Measurements from ENCODE around the gene SLC35A5.

Gene SLC35A5

DNA sequence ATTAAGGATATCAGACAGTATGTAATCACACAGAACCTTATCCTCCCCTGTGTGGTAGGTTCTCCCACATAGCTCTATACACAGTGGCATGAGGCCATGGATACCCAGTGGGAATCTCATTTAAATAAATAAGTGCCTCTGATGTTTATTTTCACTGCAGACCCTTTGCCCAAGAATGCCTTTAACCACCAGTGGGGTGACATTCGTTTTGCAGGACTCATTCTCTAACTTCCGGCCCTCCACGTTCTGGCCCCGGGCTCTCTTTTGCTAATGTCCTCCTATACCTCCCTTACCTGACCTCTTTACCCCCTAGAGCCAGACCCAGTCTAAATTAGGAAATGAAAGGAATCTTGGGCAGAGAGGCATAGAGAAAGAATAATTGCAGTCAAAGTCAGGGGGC, 70.8 kb downstream of the SLC35A5 start:
- H3K9ac ChIP-seq (ENCODE audit: low read length), result no peak overlapping the region
- no peaks in the 10 kb centered on the region for H3K27me3 ChIP-seq (ENCODE audit: control insufficient read depth, insufficient read depth, low read length)
- H3K4me1 ChIP-seq (ENCODE audit: control insufficient read depth, insufficient read depth, low read length), result no peaks in the 10 kb centered on the region
- no peaks in the 10 kb centered on the region for H3K36me3 ChIP-seq (ENCODE audit: control insufficient read depth, insufficient read depth, low read length)
- H3K9me3 ChIP-seq (ENCODE audit: control insufficient read depth, low read length), result no peaks in the 10 kb centered on the region
- H3K4me3 ChIP-seq (ENCODE audit: low read length), result no peak overlapping the region

DNA sequence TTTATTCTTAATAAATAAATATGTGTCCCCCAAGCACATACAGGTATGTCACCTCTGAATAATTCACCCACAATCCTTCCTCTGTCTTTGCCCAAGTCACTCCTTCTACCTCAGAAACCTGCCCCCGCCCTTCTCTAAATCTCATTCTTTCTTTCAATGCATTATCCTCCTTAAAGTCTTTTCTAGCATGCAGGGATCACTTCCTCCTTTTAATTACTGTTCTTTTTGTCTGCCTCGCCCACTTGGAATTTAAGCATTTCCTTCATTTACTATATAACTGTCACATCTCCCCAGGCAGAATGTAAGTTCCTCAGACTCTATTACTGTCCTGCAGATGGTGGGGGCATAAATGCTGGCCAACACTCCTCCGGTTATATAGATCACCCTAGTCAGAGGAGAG, 71.3 kb downstream of the SLC35A5 start:
- Histone ChIP-seq H3K9me3 (ENCODE audit: control insufficient read depth, low read length) (no peaks in the 10 kb centered on the region), H3K4me3 (ENCODE audit: low read length) (no peak overlapping the region), H3K9ac (ENCODE audit: low read length) (no peak overlapping the region)

DNA sequence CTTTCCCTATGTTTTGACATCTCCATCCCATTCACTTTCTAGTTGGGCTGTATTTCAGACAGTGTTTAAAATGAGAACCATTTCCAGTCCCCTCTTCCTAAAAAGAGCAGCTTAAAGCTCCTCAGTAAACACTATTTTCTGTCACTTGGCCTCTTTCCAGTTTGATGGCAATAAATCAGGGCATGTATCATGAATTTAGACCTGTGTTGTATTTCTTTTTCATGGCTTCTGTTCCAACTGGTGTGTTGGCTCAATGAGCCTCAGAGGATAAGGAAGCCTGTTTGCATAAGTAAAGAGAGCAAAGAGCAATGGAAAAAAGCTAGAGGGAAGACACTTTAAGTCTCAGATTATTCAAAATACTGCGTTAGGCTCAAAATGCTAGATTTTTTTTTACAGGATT, 71.9 kb downstream of the SLC35A5 start:
- Histone ChIP-seq H3K36me3 (ENCODE audit: control insufficient read depth, insufficient read depth, low read length) (no peaks in the 10 kb centered on the region), H3K27me3 (ENCODE audit: control insufficient read depth, insufficient read depth, low read length) (no peaks in the 10 kb centered on the region), H3K9ac (ENCODE audit: low read length) (no peak overlapping the region), H3K9me3 (ENCODE audit: control insufficient read depth, low read length) (no peaks in the 10 kb centered on the region), H3K4me1 (ENCODE audit: control insufficient read depth, insufficient read depth, low read length) (no peaks in the 10 kb centered on the region), H3K4me3 (ENCODE audit: low read length) (no peak overlapping the region)

More for the DNA sequence above, 71.3 kb downstream of the SLC35A5 start:
- no peaks in the 10 kb centered on the region for H3K4me1 ChIP-seq (ENCODE audit: control insufficient read depth, insufficient read depth, low read length)
- H3K27me3 ChIP-seq (ENCODE audit: control insufficient read depth, insufficient read depth, low read length), result no peaks in the 10 kb centered on the region
- H3K36me3 ChIP-seq (ENCODE audit: control insufficient read depth, insufficient read depth, low read length), result no peaks in the 10 kb centered on the region

DNA sequence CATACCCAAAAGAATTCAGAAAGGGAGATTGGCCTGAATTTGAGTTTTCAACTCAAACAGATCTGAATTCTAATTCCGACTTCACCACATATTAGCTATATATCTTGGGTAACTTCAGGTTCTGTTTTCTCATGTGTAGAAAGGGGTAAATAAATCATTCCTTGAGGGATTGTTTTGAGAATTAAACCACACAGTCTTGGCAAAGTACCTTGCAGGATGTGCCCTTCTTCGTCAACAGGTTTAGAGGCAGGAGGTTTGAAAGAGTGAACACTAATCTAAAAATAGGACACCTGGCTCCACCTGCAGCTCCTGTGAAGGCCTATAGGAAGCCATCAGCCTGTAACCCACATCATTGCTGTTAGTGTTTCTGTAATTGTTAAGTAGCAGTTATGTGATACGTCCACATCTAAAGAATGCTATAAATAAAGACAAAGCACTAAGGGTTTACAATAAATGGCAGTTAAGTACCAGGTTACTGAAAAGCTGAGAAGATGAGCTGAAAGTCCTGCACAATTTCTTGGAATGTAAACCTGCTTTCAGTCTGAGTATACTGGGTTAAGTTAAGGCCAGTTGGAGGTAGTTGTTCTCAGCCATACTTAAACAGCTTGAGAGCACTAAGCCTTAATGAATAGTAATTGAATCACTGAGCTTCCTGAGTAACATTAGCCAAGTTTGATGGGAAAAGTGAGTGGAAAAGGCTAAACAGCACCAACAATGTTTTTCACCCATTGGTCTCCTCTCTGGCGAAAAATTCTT, 73.1 kb downstream of the SLC35A5 start:
- Histone ChIP-seq H3K36me3 (ENCODE audit: control insufficient read depth, insufficient read depth, low read length) (no peaks in the 10 kb centered on the region), H3K9ac (ENCODE audit: low read length) (no peak overlapping the region), H3K27me3 (ENCODE audit: control insufficient read depth, insufficient read depth, low read length) (no peaks in the 10 kb centered on the region), H3K4me3 (ENCODE audit: low read length) (no peak overlapping the region), H3K9me3 (ENCODE audit: control insufficient read depth, low read length) (no peaks in the 10 kb centered on the region), H3K4me1 (ENCODE audit: control insufficient read depth, insufficient read depth, low read length) (no peaks in the 10 kb centered on the region)

Measured in mucosa of stomach (tissue), 1 donor.